DOHH2 (cell line): ENCODE results near the gene USP30.

Experiments used
- EZH2phosphoT487 ChIP-seq: fragments of 200-600 bp; sonication (generic); IDR thresholded peaks from 2 replicates; pipeline ENCODE4 v1.6.1; 2017; ENCODE audit warnings: borderline replicate concordance, mild to moderate bottlenecking, antibody characterized with exemption, low read length, moderate library complexity, mixed read lengths
- TF ChIP-seq, protein P1 (sequence below): fragments of 200-600 bp; sonication (generic); IDR thresholded peaks from one replicate; pipeline ENCODE4 v1.5.1; 2014; ENCODE audit warnings: antibody characterized with exemption, mild to moderate bottlenecking, low read depth, low read length; ENCODE audit not compliant: poor library complexity, severe bottlenecking

DNA sequence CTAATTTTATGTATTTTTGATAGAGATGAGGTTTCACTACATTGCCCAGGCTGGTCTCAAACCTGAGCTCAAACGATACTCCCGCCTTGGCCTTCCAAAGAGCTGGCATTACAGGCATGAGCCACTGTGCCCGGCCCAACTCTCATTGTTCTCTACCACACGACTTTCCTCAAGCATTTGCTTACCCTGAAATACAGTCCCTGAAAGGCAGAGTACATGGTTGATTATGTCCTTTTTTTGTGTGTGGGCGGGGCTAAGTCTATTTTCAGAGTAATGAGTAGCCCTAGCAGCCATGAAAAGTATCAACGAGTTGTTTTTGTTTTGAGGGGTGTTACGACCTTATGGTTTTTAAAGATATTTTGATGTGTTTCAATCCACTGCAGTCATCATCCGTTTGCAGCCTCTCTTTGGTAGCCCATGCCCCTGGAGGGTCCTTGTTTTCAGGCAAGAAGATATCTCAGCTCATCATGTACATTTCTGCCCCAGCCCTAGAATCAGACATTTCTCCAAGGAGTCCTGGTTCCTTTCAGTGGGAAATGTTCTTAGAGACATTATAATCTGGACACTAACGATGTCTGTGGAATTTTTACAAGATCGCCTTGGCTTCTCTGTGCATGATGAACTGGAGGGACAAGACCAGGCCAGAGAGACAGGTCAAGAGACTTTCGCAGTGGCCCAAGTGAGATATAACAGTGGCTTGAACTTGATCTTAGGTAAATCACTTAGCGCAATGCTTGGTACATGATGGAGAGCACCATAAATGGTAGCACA is 72.7 kb downstream of the USP30 start:
- TF ChIP-seq, protein P1, sequence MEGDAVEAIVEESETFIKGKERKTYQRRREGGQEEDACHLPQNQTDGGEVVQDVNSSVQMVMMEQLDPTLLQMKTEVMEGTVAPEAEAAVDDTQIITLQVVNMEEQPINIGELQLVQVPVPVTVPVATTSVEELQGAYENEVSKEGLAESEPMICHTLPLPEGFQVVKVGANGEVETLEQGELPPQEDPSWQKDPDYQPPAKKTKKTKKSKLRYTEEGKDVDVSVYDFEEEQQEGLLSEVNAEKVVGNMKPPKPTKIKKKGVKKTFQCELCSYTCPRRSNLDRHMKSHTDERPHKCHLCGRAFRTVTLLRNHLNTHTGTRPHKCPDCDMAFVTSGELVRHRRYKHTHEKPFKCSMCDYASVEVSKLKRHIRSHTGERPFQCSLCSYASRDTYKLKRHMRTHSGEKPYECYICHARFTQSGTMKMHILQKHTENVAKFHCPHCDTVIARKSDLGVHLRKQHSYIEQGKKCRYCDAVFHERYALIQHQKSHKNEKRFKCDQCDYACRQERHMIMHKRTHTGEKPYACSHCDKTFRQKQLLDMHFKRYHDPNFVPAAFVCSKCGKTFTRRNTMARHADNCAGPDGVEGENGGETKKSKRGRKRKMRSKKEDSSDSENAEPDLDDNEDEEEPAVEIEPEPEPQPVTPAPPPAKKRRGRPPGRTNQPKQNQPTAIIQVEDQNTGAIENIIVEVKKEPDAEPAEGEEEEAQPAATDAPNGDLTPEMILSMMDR, result no peak
- TF ChIP-seq EZH2phosphoT487, result no peak
